ENCODE data around the gene BEX5. TPM values are rescaled to one million over a fixed set of nuclear protein-coding genes. Genes with fewer than 3 reads are reported as not detected.

The BEX5 gene
- polyA plus RNA-seq, 1 experiment, result not detected

DNA sequence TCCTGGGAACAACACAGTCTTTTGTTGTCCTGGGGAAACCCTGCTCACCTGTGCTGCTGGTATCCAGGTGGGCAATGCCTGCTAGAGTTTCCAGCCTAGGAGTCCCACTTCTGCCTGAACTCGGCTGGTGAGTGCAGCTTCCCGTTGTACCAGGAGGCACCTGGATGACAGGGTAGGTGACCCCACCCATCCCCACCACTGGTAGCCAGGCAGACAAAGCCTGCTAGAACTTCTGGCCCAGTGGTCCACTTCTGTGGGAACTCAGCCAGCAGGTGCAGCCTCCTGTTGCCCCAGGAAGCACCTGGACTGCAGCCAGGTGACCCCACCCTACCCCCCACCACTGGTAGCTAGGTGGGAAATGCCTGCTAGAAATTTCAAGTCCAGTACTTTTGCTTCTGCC is 40.0 kb downstream of the BEX5 start:
- CTCF ChIA-PET, result no interaction called here
- no peak for DNase-seq (ENCODE audit: low read depth, low spot score)

GRCh38 chrX:102113367-102113766 is 42.4 kb downstream of the BEX5 start:
- no peak for TF ChIP-seq CTCF (IDR thresholded peaks at IDR 0.05; ENCODE audit: low read depth, low read length)
- ChIA-PET POLR2A (no interaction called here), CTCF (no interaction called here)
- H3K4me3 ChIP-seq (ENCODE audit: low read depth, low read length), result no peak overlapping the region
- H3K9me3 ChIP-seq (ENCODE audit: control insufficient read depth, insufficient read depth, low read length), result peaks cover 9% of the 10 kb centered on the region
- no peaks in the 10 kb centered on the region for H3K27me3 ChIP-seq (ENCODE audit: control insufficient read depth, insufficient read depth, low read length)
- DNase-seq (ENCODE audit: low read depth, low spot score), result no peak
- no peak overlapping the region for H3K27ac ChIP-seq (ENCODE audit: low read depth, low read length)

More for the DNA sequence above, 40.0 kb downstream of the BEX5 start:
- Histone ChIP-seq H3K4me3 (ENCODE audit: low read depth, low read length) (no peak overlapping the region), H3K27me3 (ENCODE audit: control insufficient read depth, insufficient read depth, low read length) (no peaks in the 10 kb centered on the region), H3K27ac (ENCODE audit: low read depth, low read length) (no peak overlapping the region), H3K9me3 (ENCODE audit: control insufficient read depth, insufficient read depth, low read length) (peaks cover 9% of the 10 kb centered on the region)
- POLR2A ChIA-PET, result no interaction called here
- no peak for TF ChIP-seq CTCF (IDR thresholded peaks at IDR 0.05; ENCODE audit: low read depth, low read length)

Other genes starting within 250 kb of the BEX5 start
- gene ZMAT1, start 223.9 kb downstream of the BEX5 start, polyA plus RNA-seq (2011; rRNA removed), result not detected in 2 replicates
- gene TCEAL2, start 30.3 kb downstream of the BEX5 start, polyA plus RNA-seq (2011; rRNA removed), result not detected in 2 replicates
- not detected in 2 replicates for gene TCEAL6, start 13.5 kb downstream of the BEX5 start, polyA plus RNA-seq (2011; rRNA removed)
- not detected in 2 replicates for gene TCP11X1, start 59.3 kb upstream of the BEX5 start, polyA plus RNA-seq (2011; rRNA removed)
- not detected in 2 replicates for gene NXF2, start 91.2 kb upstream of the BEX5 start, polyA plus RNA-seq (2011; rRNA removed)

Measured in AG04450 (cell line).